ENCODE results near the gene CHCHD2. TPM values are rescaled to one million over a fixed set of nuclear protein-coding genes. Genes with fewer than 3 reads are reported as not detected.

The CHCHD2 gene
- total and polyA plus RNA-seq, 2 of the 8 experiments (the other 6 are each of a cell fraction or from before 2014, with no cell fraction given): 112 to 300 TPM

DNA sequence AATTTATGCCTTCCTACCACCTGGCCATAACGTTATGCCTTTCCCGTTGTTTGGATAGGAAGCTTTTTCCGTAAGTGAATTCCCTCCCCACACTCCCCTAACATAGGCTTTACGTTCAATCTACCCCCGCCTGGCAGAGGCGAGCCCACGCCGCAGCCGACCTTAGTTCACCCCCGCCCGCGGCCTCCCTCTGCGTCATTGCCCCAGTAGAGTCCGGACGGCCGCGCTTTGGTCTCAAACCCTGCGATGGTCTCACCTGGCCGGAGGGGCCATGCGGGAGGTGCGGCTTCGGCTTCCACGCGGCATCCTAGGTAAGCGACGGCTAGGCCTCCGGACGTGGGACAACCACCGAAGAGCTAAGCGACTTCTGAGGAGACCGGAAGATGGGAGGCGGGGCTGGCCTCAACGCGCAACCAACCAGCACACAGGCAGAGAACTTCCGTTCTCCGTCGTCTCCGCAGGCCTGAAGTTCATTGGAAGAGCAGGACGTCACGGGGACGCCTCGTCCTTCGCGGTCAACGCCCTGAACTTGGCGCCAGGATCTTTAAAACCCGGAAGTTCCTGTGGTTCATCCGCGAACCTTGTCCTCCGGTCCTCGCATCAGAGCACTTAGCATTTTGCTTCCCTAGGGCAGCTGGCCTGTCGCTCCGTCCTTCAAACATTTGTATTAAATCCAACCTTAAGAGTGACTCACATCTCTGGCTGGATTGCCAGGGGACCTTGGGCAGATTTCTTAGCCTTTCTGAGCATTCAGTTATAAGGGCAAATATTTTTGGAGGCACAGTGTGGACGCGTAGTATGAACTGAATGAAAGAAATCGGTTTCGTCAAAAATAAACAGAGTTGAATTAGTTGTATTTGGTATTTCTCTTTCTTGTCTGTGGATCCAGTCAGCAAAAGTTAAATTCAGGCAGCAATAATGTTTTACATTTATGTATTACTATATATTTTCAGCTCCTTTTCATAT, at the start of gene CHCHD2 (continued):
- TF ChIP-seq POLR2A (IDR thresholded peaks at IDR 0.05; ENCODE audit: control extremely low read depth in 1 of 2, low read depth in 2 of 2, low read length in 2 of 2) (peak in 1 of 2 experiments; percentile 71; a peak in 1 of 3 replicates), RBBP5 (IDR thresholded peaks at IDR 0.05; ENCODE audit: borderline replicate concordance, low read depth, low read length) (no peak), SIRT6 (IDR thresholded peaks at IDR 0.05; ENCODE audit: low read length) (no peak), CHD2 (IDR thresholded peaks at IDR 0.05; ENCODE audit: low read length) (peak; percentile 63), EGR1 (IDR thresholded peaks at IDR 0.05; ENCODE audit: borderline replicate concordance, low read depth, low read length) (no peak), SIN3A (conservative IDR thresholded peaks at IDR 0.05 in 1 of 2, IDR thresholded peaks at IDR 0.05 in 1 of 2; ENCODE audit: low read depth in 1 of 2, low read length in 2 of 2) (0 out of 4 replicates have a peak, but pooled peaks of 1 of the 2 experiments have one; percentile 19), HDAC6 (IDR thresholded peaks at IDR 0.05; ENCODE audit: low read depth, low read length) (no peak), TBP (IDR thresholded peaks at IDR 0.05; ENCODE audit: low read depth, low read length) (peak; percentile 62; the same call in 1 of the 2 replicates), POU5F1 (IDR thresholded peaks at IDR 0.05; ENCODE audit: low read depth, low read length) (no peak), PHF8 (conservative IDR thresholded peaks at IDR 0.05; ENCODE audit: low read depth, low read length) (peak; percentile 54; the same call in 1 of the 2 replicates), KDM1A (IDR thresholded peaks at IDR 0.05; ENCODE audit: borderline replicate concordance, low read length) (no peak)
- TF ChIP-seq, protein P1, sequence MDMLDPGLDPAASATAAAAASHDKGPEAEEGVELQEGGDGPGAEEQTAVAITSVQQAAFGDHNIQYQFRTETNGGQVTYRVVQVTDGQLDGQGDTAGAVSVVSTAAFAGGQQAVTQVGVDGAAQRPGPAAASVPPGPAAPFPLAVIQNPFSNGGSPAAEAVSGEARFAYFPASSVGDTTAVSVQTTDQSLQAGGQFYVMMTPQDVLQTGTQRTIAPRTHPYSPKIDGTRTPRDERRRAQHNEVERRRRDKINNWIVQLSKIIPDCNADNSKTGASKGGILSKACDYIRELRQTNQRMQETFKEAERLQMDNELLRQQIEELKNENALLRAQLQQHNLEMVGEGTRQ (IDR thresholded peaks at IDR 0.05; ENCODE audit: low read length): 0 out of 2 replicates have a peak, but pooled peaks have one; percentile 15
- TF ChIP-seq, protein P2, sequence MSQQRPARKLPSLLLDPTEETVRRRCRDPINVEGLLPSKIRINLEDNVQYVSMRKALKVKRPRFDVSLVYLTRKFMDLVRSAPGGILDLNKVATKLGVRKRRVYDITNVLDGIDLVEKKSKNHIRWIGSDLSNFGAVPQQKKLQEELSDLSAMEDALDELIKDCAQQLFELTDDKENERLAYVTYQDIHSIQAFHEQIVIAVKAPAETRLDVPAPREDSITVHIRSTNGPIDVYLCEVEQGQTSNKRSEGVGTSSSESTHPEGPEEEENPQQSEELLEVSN (IDR thresholded peaks at IDR 0.05): peak; percentile 36; the same call in 1 of the 2 replicates

Data from H1 (cell line).